ENCODE data around the gene UBE3D. TPM values are rescaled to one million over a fixed set of nuclear protein-coding genes. Genes with fewer than 3 reads are reported as not detected.

The UBE3D gene
- total RNA-seq, 1 experiment from 2014 or later, result 10.7 TPM

DNA sequence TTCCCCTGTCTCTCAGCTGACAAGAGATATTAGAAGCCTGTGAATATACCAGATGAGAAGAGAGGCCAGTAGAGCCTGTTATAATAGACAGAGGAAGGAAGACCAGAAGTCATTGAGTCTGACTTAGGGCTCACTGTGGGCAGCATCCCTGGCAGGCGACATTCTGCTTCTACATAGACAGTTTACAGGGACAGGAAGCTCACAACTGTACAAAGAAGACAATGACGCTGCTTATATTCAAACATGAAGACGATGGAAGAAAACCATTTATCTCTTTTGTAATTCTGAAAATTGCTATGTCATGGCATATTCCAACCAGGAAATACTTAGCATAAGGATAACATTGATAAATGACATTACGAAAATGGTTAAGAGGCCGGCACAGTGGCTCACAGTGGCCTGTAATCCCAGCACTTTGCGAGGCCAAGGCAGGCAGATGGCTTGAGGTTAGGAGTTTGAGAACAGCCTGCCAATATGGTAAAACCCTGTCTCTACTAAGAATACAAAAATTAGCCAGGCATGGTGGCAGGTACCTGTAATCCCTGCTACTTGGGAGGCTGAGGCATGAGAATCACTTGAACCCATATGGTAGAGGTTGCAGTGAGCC is 170.9 kb downstream of the UBE3D start:
- no peaks in the 10 kb centered on the region for H3K27me3 Mint-ChIP-seq (ENCODE audit: low read depth)
- Histone ChIP-seq H4K91ac (ENCODE audit: insufficient read length, low read depth, low read length) (no peak overlapping the region), H3K4ac (ENCODE audit: low read depth, low read length) (no peak overlapping the region), H3K27ac (ENCODE audit: insufficient read length, low read depth, low read length) (no peak overlapping the region), H3K9ac (ENCODE audit: extremely low read depth, insufficient read length, low read length) (no peak overlapping the region), H4K5ac (ENCODE audit: insufficient read length, low read depth, low read length) (no peak overlapping the region), H3K56ac (ENCODE audit: insufficient read length, low read depth, low read length) (no peak overlapping the region), H3K79me2 (ENCODE audit: insufficient read depth, low read length) (no peaks in the 10 kb centered on the region), H2BK20ac (ENCODE audit: low read depth, low read length, poor library complexity, severe bottlenecking) (no peak overlapping the region), H3K27me3 (ENCODE audit: insufficient read depth, low read length) (peaks cover 2% of the 10 kb centered on the region; the same call in 1 of the 2 replicates), H3K9me3 (ENCODE audit: control insufficient read depth, low read depth, low read length) (no peaks in the 10 kb centered on the region), H3K79me1 (ENCODE audit: insufficient read depth, low read depth, low read length, poor library complexity, severe bottlenecking) (no peaks in the 10 kb centered on the region), H4K20me1 (ENCODE audit: control insufficient read depth, insufficient read depth, insufficient read length) (no peaks in the 10 kb centered on the region), H2BK12ac (ENCODE audit: insufficient read length, low read depth, low read length) (no peak overlapping the region), H3K23ac (ENCODE audit: insufficient read length, low read depth, low read length) (no peak overlapping the region), H2BK5ac (ENCODE audit: insufficient read length, low read length) (no peak overlapping the region), H3K18ac (ENCODE audit: insufficient read length, low read depth, low read length) (no peak overlapping the region), H3K4me2 (ENCODE audit: insufficient read depth, insufficient read length, low read length) (no peak overlapping the region), H3T11ph (ENCODE audit: low read length) (no peak overlapping the region), H3K23me2 (ENCODE audit: insufficient read length, low read depth, low read length, poor library complexity, severe bottlenecking) (no peaks in the 10 kb centered on the region), H3K14ac (ENCODE audit: insufficient read depth, low read length) (no peak overlapping the region), H2AK5ac (ENCODE audit: insufficient read length, low read length) (no peak overlapping the region), H2AFZ (ENCODE audit: low read length) (no peak overlapping the region), H2BK15ac (ENCODE audit: low read depth, low read length) (no peak overlapping the region), H2BK120ac (ENCODE audit: low read depth, low read length, poor library complexity, severe bottlenecking) (no peak overlapping the region), H4K8ac (replicated peaks; ENCODE audit: insufficient read length, low read depth, low read length) (no peak overlapping the region), H3K4me1 (ENCODE audit: insufficient read depth, low read length) (peaks cover 3% of the 10 kb centered on the region; the same call in 1 of the 2 replicates)
- TF ChIP-seq CTCF (conservative IDR thresholded peaks at IDR 0.05), result no peak
- peaks cover 0 to 5% of the 10 kb centered on the region in 2 experiments; a peak in 1 of 5 replicates for H3K9me3 Mint-ChIP-seq
- DNase-seq, result no peak
- H3K4me3 Mint-ChIP-seq, result no peak overlapping the region
- peaks cover 23 to 30% of the 10 kb centered on the region in 2 experiments for H3K4me1 Mint-ChIP-seq
- H3K36me3 Mint-ChIP-seq (ENCODE audit: insufficient read depth in 1 of 3, low read depth in 3 of 3), result peaks cover 0 to 10% (median 7%) of the 10 kb centered on the region in 3 experiments; a peak in 5 of 7 replicates
- WGBS (ENCODE audit: extremely low coverage, insufficient read length, low lambda C conversion rate), result no CpG with 5 or more reads among the region's 6 CpGs
- H3K27ac Mint-ChIP-seq, result peak overlapping the region in 1 of 3 experiments; percentile 54; a peak in 2 of 7 replicates

Data from H9 (cell line).